RWPE2 (cell line): ENCODE data around the gene SALL4.
"Not testable (repeated sequence)": the region's sequence is repeated elsewhere in the genome, so short reads cannot be mapped to it uniquely, and the experiment has no call there.

ENCODE experiments used
- ATAC-seq: fragments of 200-7000 bp; cut with Tn5 transposase; 3 replicates; pipeline ENCODE4 v1.9.1; 2021; ENCODE audit warnings: low read depth
- DNase-seq: peaks from one replicate; pipeline ENCODE4 v3.0.0-alpha.2; 2020; ENCODE audit warnings: low spot score
- H3K27ac ChIP-seq: fragments of 450-650 bp; 2 replicates; pipeline ENCODE4 v1.5.1; 2017; ENCODE audit warnings: mild to moderate bottlenecking; ENCODE audit not compliant: poor library complexity, severe bottlenecking
- H3K27me3 ChIP-seq: fragments of 250-450 bp; sonication (Bioruptor Pico); 2 replicates; pipeline ENCODE4 v1.5.1; 2021; ENCODE audit warnings: mild to moderate bottlenecking, moderate library complexity; ENCODE audit not compliant: insufficient read depth, poor library complexity, severe bottlenecking
- H3K36me3 ChIP-seq: fragments of 250-450 bp; sonication (Bioruptor Pico); 2 replicates; pipeline ENCODE4 v1.5.1; 2020; ENCODE audit warnings: low read depth, mild to moderate bottlenecking, moderate library complexity
- H3K4me1 ChIP-seq: fragments of 250-450 bp; sonication (Bioruptor Pico); 2 replicates; pipeline ENCODE4 v1.5.1; 2021; ENCODE audit warnings: mild to moderate bottlenecking, moderate library complexity; ENCODE audit not compliant: insufficient read depth, poor library complexity, severe bottlenecking
- H3K4me3 ChIP-seq: fragments of 250-450 bp; sonication (Bioruptor Pico); 2 replicates; pipeline ENCODE4 v1.5.1; 2021; ENCODE audit warnings: mild to moderate bottlenecking, moderate library complexity; ENCODE audit not compliant: severe bottlenecking
- H3K9me3 ChIP-seq: fragments of 250-450 bp; sonication (Bioruptor Pico); 2 replicates; pipeline ENCODE4 v1.5.1; 2021; ENCODE audit warnings: mild to moderate bottlenecking, moderate library complexity; ENCODE audit not compliant: severe bottlenecking
- CTCF ChIP-seq: fragments of 450-650 bp; IDR thresholded peaks from one replicate; pipeline ENCODE4 v1.5.1; 2017; ENCODE audit warnings: mild to moderate bottlenecking, moderate library complexity; ENCODE audit not compliant: poor library complexity, severe bottlenecking

The SALL4 gene

DNA sequence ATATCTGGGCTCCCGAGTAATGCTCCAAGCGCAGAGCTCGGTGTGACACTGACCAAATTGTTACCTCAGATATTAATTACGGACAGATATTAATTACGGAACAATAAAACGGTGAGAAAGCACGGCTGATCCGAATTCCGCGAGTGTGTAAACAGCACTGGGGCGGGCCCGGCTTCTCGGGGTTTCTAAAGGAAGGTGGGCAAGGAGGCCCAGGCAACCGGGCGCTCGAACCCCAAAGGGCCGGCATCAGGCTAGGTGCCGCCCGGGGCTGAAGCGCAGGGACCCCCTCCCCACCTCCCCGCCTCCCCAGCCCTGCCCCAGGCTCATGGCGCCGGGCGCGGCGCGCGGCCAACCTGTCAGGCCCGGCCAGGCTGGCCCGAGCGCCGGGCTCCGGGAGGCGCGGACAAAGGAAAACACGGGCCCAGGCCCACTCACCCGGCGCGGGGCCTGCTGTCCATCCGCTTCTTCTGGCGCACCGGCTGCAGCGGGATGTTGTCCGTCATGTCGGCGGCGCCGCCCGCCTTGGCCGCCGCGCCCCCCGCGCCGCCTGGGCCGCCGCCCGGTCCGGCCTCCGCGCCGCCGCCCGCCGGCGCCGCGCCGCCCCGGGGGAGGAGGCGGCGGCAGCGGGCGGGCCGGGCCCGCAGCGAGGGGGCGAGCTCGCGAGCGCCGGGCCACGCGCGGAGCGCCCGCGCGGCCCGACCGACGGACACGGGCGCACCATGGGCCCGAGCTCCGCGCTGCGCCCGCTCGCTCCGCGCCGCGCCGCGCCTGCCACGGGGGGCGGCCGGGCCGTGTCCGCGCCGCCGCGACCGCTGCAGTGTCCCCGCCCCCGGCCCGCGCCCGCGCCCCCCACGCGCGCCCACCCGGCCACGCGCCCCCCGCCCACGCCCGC is 34.2 kb downstream of the SALL4 start, which contains the start of gene ATP9A:
ATP9A (minus strand) TSS at position 524 of the 892 bp plus-strand sequence; CDS start at position 503, 21 bp downstream.
- DNase-seq (no peak), ATAC-seq (peak; percentile 30)
- H3K9me3 ChIP-seq = no peaks in the 10 kb centered on the region
- no peaks in the 10 kb centered on the region for H3K36me3 ChIP-seq
- peak within 1 kb of the TSS; percentile 33 for H3K27ac ChIP-seq
- H3K4me1 ChIP-seq = peaks cover 8% of the 10 kb centered on the region
- peak within 1 kb of the TSS; percentile 48 for H3K4me3 ChIP-seq
- peak; percentile 41 for TF ChIP-seq CTCF
- H3K27me3 ChIP-seq = no peaks in the 10 kb centered on the region

DNA sequence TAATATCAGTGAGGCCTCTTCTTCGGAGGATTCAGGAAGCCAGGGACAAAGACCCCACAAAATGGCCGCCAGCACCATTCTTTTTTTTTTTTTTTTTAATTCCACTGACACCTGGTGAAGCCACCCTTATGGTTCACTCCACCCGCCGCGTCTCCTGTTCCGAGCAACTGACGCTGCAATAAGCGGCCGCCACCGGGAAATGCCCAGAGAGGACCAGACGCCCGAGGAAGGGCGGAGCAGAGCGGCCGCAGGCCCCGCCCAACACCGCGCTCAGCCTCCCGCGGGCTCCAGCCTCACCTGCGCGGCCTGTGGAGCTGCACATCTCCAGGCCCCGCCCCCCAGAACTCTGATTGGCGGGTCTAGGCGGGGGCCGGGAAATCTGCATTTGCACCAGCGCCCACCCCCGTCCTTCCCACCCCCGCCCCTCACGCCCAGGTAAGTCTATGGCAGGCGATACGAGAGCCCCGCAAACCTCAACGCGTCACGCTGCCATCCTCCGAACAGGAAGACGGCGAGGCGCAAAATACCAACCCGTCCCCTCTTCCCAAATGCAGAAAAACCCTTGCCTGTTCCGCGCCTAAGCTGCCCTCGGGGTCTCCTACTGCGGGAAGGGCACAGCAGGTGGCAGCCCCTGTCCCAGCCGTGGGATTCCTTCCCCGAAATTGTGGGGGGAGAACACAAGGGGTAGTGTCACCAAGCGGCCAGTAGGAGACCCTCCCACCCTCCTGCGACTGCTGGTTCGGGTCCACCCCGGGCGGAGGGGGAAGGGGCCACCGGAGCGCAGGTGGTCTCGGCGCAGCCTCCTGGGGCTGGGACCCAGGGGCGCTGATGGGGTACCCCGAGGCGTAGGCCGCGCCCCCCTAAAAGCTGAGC is 35.1 kb downstream of the SALL4 start:
- peak; percentile 97 for DNase-seq
- H3K4me3 ChIP-seq = peak overlapping the region; percentile 48

DNA sequence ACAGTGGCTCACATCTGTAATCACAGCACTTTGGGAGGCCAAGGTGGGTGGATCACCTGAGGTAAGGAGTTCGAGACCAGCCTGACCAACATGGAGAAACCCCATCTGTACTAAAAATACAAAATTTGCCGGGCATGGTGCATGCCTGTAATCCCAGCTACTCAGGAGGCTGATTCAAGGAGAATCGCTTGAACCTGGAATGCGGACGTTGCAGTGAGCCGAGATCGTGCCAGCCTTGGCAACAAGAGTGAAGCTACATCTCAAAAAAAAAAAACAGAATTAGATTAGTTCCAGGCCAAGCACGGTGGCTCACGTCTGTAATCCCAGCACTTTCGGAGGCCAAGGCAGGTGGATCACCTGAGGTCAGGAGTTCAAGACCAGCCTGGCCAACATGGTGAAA is 36.9 kb downstream of the SALL4 start:
- not testable (repeated sequence) for H3K27ac ChIP-seq, DNase-seq, H3K27me3 ChIP-seq, H3K9me3 ChIP-seq, H3K4me3 ChIP-seq, ATAC-seq, H3K36me3 ChIP-seq
- peaks cover 14% of the 10 kb centered on the region for H3K4me1 ChIP-seq

More for the DNA sequence above, 35.1 kb downstream of the SALL4 start:
- no peaks in the 10 kb centered on the region for H3K36me3 ChIP-seq
- H3K9me3 ChIP-seq = no peaks in the 10 kb centered on the region
- peaks cover 8% of the 10 kb centered on the region for H3K4me1 ChIP-seq
- H3K27ac ChIP-seq = peak overlapping the region; percentile 33
- peak; percentile 58 for TF ChIP-seq CTCF
- H3K27me3 ChIP-seq = no peaks in the 10 kb centered on the region
- ATAC-seq = peak; percentile 91

DNA sequence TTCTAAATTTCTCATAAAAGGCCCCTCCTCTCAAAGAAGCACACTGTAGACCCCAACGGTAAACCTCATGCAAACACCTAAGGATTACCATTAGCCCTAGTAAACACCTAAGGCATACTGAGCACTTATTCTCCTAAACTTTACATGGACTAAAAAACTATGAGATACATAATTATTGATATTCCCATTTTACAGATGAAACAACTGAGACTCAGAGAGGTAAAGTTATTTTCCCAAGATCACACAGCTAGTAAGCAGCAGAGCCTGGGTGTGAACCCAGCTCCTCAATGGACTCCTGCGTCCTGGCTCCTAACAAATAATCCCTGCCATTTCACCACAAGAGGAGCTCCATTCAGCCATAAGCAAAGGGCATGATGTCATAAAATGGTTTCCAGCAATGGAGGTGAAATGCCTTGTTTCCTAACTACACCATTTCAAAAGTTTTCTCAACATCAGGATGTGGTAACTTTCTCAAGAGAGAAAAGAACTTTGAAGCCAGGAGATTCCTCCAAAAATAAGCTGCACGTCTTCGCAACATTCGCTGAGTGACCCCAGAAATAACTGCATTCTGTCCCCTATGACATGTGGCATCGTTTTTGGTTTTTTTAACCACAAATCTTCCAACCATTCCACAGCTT is 38.2 kb downstream of the SALL4 start:
- H3K9me3 ChIP-seq = no peaks in the 10 kb centered on the region
- H3K27ac ChIP-seq = no peak overlapping the region
- TF ChIP-seq CTCF = no peak
- ATAC-seq (no peak), DNase-seq (no peak)
- H3K27me3 ChIP-seq = no peaks in the 10 kb centered on the region
- no peak overlapping the region for H3K4me3 ChIP-seq
- no peaks in the 10 kb centered on the region for H3K36me3 ChIP-seq
- H3K4me1 ChIP-seq = peaks cover 14% of the 10 kb centered on the region
